ENCODE data around the gene KLLN. TPM values are rescaled to one million over a fixed set of nuclear protein-coding genes. Genes with fewer than 3 reads are reported as not detected.

The KLLN gene
- total and polyA plus RNA-seq, 9 of the 15 experiments (the other 6 are each of a cell fraction or from before 2014, with no cell fraction given) = 0.07 to 0.40 (median 0.25) TPM

- H3K27ac ChIP-seq (ENCODE audit: extremely low read depth, low read depth, low read length) = peak overlapping the region; percentile 79
- intact Hi-C loops (cut with micrococcal nuclease) = loop anchor here (1.0 to 5.0 kb wide), 3 partner anchors 45 to 525 kb away; partner anchors contain the start of gene ATAD1
- H3K4me1 ChIP-seq (replicated peaks in 1 of 2; ENCODE audit: control insufficient read depth in 2 of 2, insufficient read depth in 2 of 2, low read length in 2 of 2) = peaks cover 3 to 11% of the 10 kb centered on the region in 2 experiments; a peak in 4 of 5 replicates
- peak overlapping the region; percentile 88 for H3K4me3 ChIP-seq
- BruUV-seq (replicated peaks) = no TSS peak
- H3K79me2 ChIP-seq (ENCODE audit: control insufficient read depth, insufficient read depth, low read length) = peaks cover 35% of the 10 kb centered on the region
- H4K20me1 ChIP-seq (replicated peaks; ENCODE audit: control insufficient read depth, insufficient read depth, low read length) = peaks cover 11% of the 10 kb centered on the region; the same call in 1 of the 2 replicates
- ChIA-PET CTCF (ENCODE audit: low intra/inter-chr PET ratio) (no interaction called here), POLR2A (interaction anchor here (0.6 to 1.6 kb wide), 9 partner anchors 13 to 249 kb away, joined by 3 to 5 read pairs (median 3); no protein-coding TSS in a partner anchor)
- FAIRE-seq = peak; percentile 88
- H3K9me3 ChIP-seq (replicated peaks; ENCODE audit: control insufficient read depth, insufficient read depth, low read depth, low read length) = no peaks in the 10 kb centered on the region
- H3K9me1 ChIP-seq (ENCODE audit: control insufficient read depth, insufficient read depth, low read length) = no peaks in the 10 kb centered on the region
- 2% methylated on average over 25 of the region's 57 CpGs for WGBS (ENCODE audit: insufficient coverage, low coverage, missing lambda C conversion rate)
- H2AFZ ChIP-seq (ENCODE audit: low read depth, low read length) = peak overlapping the region; percentile 98
- no peaks in the 10 kb centered on the region for H3K27me3 ChIP-seq (ENCODE audit: control insufficient read depth in 2 of 2, insufficient read depth in 2 of 2, low read length in 2 of 2)
- H3K4me2 ChIP-seq (ENCODE audit: insufficient read depth, low read length) = peak overlapping the region; percentile 88
- peak overlapping the region; percentile 78 to 91 for H3K9ac ChIP-seq (ENCODE audit: insufficient read depth in 1 of 2, low read depth in 2 of 2, low read length in 2 of 2)
- ATAC-seq = peak; percentile 60
- H3K36me3 ChIP-seq (ENCODE audit: control insufficient read depth, insufficient read depth, low read length) = no peaks in the 10 kb centered on the region
- in situ Hi-C loops (cut with MboI) = loop anchor here (25.0 kb wide), 1 partner anchor 225 kb away; no protein-coding TSS in a partner anchor
- DNase-seq (ENCODE audit: extremely low read depth in 1 of 4, low spot score in 3 of 4) = peak; percentile 79 to 94 (median 83)
- TF ChIP-seq KDM1A (IDR thresholded peaks at IDR 0.05) (peak in 1 of 2 experiments; percentile 41; a peak in 1 of 4 replicates), NR2F6 (CRISPR knock-in tag; IDR thresholded peaks at IDR 0.05) (no peak), GABPB1 (CRISPR knock-in tag; IDR thresholded peaks at IDR 0.05) (peak; percentile 74), E2F1 (CRISPR knock-in tag; IDR thresholded peaks at IDR 0.05) (no peak), GMEB1 (CRISPR knock-in tag; IDR thresholded peaks at IDR 0.05) (peak; percentile 76), ZC3H8 (IDR thresholded peaks at IDR 0.05) (no peak), HMGXB4 (CRISPR knock-in tag; IDR thresholded peaks at IDR 0.05) (no peak; the same call in 1 of the 2 replicates), ZNF507 (tag; conservative IDR thresholded peaks at IDR 0.05) (no peak), NBN (IDR thresholded peaks at IDR 0.05; ENCODE audit: low read depth) (peak; percentile 66; the same call in 1 of the 2 replicates), SMAD4 (CRISPR knock-in tag; conservative IDR thresholded peaks at IDR 0.05) (0 out of 2 replicates have a peak, but pooled peaks have one; percentile 49), HDAC1 (IDR thresholded peaks at IDR 0.05) (peak in 1 of 2 experiments; percentile 54; a peak in 1 of 4 replicates), RBM34 (IDR thresholded peaks at IDR 0.05; ENCODE audit: borderline replicate concordance, insufficient read depth, low read length) (no peak), DMBX1 (CRISPR knock-in tag; IDR thresholded peaks at IDR 0.05; ENCODE audit: borderline replicate concordance) (peak; percentile 42; the same call in 1 of the 2 replicates), ZBTB7A (IDR thresholded peaks at IDR 0.05; ENCODE audit: borderline replicate concordance, control insufficient read depth, low read depth, low read length) (peak; percentile 73; the same call in 1 of the 2 replicates), ELK3 (CRISPR knock-in tag; IDR thresholded peaks at IDR 0.05) (no peak)
These were observed 1.2 kb downstream of the KLLN start for GRCh38 chr10:87861953-87862678.
